ENCODE measurements around the gene RAB38. TPM values are rescaled to one million over a fixed set of nuclear protein-coding genes. Genes with fewer than 3 reads are reported as not detected.

RAB38 gene
- total and polyA plus RNA-seq, 10 of the 15 experiments (the other 5 are each of a cell fraction or from before 2014, with no cell fraction given) = 8.4 to 30.5 (median 11.7) TPM

DNA sequence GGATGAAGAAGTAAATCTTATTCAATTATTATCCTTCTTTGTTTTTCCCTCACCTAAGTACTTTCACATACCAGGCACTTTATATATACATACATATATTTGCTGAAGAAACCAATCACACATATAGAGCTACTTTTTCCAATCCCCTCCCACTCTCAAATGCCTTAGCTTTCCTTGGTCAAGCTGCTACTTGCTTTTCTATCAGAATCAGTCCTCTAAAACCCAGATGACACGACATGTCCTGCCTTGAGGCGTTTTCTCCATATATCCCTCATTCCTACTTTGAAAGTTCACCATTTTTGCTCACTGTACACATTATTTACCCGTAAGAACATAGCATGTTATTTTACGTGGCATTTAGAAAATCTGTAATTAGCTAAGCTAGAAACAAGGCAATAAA is 5.4 kb downstream of the RAB38 start:
- Histone ChIP-seq H3K4me1 (ENCODE audit: control insufficient read depth, insufficient read depth, low read length) (no peaks in the 10 kb centered on the region; the same call in 1 of the 2 replicates), H3K27me3 (replicated peaks in 1 of 2; ENCODE audit: control insufficient read depth in 2 of 2, insufficient read depth in 2 of 2, low read length in 1 of 2) (no peaks in the 10 kb centered on the region), H3K27ac (ENCODE audit: control insufficient read depth, insufficient read depth) (no peak overlapping the region), H4K20me1 (ENCODE audit: control insufficient read depth, insufficient read depth) (no peaks in the 10 kb centered on the region), H3K9ac (ENCODE audit: control insufficient read depth, insufficient read depth, low read length) (no peak overlapping the region), H3K4me2 (ENCODE audit: control insufficient read depth, insufficient read depth) (no peak overlapping the region), H3K4me3 (no peak overlapping the region), H3K9me3 (replicated peaks; ENCODE audit: control insufficient read depth, insufficient read depth, low read length) (no peaks in the 10 kb centered on the region), H3K79me2 (ENCODE audit: control insufficient read depth, insufficient read depth, low read length) (no peaks in the 10 kb centered on the region), H2AFZ (ENCODE audit: control insufficient read depth, low read depth, low read length) (no peak overlapping the region), H3K36me3 (ENCODE audit: control insufficient read depth in 2 of 2, insufficient read depth in 2 of 2, low read length in 1 of 2) (no peaks in the 10 kb centered on the region)
- BruUV-seq (replicated peaks) = no TSS peak
- in situ Hi-C loops (cut with MboI) (no loop called here), intact Hi-C loops (cut with micrococcal nuclease; ENCODE audit: unreplicated experiment) (loop anchor here (5.0 kb wide), 1 partner anchor 53 kb away; no protein-coding TSS in a partner anchor)
- RAD21 ChIA-PET (ENCODE audit: unreplicated experiment) = interaction anchor here (1.3 to 1.4 kb wide), 2 partner anchors 10 to 189 kb away, joined by 3 to 5 read pairs; no protein-coding TSS in a partner anchor
- CTCF ChIA-PET = interaction anchor here (1.2 to 2.9 kb wide), 3 partner anchors 17 to 373 kb away, joined by 3 to 12 read pairs (median 5); no protein-coding TSS in a partner anchor
- FAIRE-seq (no peak), DNase-seq (ENCODE audit: low read depth, low spot score) (no peak), ATAC-seq (no peak)
- POLR2A ChIA-PET = no interaction called here
- WGBS (ENCODE audit: insufficient coverage, insufficient replicate concordance, low lambda C conversion rate, missing lambda C conversion rate) = 57% methylated on average over 4 of the region's 4 CpGs
- SMC1A ChIA-PET (ENCODE audit: uncharacterized antibody, unreplicated experiment) = interaction anchor here (1.1 to 2.2 kb wide), 7 partner anchors 9 to 309 kb away, joined by 3 to 8 read pairs (median 3); no protein-coding TSS in a partner anchor
- TF ChIP-seq, protein P1, sequence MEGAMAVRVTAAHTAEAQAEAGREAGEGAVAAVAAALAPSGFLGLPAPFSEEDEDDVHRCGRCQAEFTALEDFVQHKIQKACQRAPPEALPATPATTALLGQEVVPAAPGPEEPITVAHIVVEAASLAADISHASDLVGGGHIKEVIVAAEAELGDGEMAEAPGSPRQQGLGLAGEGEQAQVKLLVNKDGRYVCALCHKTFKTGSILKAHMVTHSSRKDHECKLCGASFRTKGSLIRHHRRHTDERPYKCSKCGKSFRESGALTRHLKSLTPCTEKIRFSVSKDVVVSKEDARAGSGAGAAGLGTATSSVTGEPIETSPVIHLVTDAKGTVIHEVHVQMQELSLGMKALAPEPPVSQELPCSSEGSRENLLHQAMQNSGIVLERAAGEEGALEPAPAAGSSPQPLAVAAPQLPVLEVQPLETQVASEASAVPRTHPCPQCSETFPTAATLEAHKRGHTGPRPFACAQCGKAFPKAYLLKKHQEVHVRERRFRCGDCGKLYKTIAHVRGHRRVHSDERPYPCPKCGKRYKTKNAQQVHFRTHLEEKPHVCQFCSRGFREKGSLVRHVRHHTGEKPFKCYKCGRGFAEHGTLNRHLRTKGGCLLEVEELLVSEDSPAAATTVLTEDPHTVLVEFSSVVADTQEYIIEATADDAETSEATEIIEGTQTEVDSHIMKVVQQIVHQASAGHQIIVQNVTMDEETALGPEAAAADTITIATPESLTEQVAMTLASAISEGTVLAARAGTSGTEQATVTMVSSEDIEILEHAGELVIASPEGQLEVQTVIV (IDR thresholded peaks at IDR 0.05; ENCODE audit: borderline replicate concordance, partially characterized antibody) = no peak
- TF ChIP-seq, protein P2, sequence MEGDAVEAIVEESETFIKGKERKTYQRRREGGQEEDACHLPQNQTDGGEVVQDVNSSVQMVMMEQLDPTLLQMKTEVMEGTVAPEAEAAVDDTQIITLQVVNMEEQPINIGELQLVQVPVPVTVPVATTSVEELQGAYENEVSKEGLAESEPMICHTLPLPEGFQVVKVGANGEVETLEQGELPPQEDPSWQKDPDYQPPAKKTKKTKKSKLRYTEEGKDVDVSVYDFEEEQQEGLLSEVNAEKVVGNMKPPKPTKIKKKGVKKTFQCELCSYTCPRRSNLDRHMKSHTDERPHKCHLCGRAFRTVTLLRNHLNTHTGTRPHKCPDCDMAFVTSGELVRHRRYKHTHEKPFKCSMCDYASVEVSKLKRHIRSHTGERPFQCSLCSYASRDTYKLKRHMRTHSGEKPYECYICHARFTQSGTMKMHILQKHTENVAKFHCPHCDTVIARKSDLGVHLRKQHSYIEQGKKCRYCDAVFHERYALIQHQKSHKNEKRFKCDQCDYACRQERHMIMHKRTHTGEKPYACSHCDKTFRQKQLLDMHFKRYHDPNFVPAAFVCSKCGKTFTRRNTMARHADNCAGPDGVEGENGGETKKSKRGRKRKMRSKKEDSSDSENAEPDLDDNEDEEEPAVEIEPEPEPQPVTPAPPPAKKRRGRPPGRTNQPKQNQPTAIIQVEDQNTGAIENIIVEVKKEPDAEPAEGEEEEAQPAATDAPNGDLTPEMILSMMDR (IDR thresholded peaks at IDR 0.05 in 2 of 3, conservative IDR thresholded peaks at IDR 0.05 in 1 of 3; ENCODE audit: control insufficient read depth in 2 of 3, extremely low read depth in 1 of 3, insufficient read depth in 1 of 3, low read depth in 3 of 3, low read length in 3 of 3) = no peak
- no peak for TF ChIP-seq GATAD2B (conservative IDR thresholded peaks at IDR 0.05; ENCODE audit: low read depth)
- no peak for TF ChIP-seq SIX5 (IDR thresholded peaks at IDR 0.05; ENCODE audit: low read depth, low read length, severe bottlenecking)
- no peak for TF ChIP-seq NBN (IDR thresholded peaks at IDR 0.05)
- TF ChIP-seq, protein P3, sequence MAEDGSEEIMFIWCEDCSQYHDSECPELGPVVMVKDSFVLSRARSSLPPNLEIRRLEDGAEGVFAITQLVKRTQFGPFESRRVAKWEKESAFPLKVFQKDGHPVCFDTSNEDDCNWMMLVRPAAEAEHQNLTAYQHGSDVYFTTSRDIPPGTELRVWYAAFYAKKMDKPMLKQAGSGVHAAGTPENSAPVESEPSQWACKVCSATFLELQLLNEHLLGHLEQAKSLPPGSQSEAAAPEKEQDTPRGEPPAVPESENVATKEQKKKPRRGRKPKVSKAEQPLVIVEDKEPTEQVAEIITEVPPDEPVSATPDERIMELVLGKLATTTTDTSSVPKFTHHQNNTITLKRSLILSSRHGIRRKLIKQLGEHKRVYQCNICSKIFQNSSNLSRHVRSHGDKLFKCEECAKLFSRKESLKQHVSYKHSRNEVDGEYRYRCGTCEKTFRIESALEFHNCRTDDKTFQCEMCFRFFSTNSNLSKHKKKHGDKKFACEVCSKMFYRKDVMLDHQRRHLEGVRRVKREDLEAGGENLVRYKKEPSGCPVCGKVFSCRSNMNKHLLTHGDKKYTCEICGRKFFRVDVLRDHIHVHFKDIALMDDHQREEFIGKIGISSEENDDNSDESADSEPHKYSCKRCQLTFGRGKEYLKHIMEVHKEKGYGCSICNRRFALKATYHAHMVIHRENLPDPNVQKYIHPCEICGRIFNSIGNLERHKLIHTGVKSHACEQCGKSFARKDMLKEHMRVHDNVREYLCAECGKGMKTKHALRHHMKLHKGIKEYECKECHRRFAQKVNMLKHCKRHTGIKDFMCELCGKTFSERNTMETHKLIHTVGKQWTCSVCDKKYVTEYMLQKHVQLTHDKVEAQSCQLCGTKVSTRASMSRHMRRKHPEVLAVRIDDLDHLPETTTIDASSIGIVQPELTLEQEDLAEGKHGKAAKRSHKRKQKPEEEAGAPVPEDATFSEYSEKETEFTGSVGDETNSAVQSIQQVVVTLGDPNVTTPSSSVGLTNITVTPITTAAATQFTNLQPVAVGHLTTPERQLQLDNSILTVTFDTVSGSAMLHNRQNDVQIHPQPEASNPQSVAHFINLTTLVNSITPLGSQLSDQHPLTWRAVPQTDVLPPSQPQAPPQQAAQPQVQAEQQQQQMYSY (CRISPR knock-in tag; IDR thresholded peaks at IDR 0.05) = no peak
- no peak for TF ChIP-seq RB1 (IDR thresholded peaks at IDR 0.05; ENCODE audit: borderline replicate concordance)
- TF ChIP-seq REST (IDR thresholded peaks at IDR 0.05; ENCODE audit: low read depth, low read length) = no peak
- TF ChIP-seq, protein P4, sequence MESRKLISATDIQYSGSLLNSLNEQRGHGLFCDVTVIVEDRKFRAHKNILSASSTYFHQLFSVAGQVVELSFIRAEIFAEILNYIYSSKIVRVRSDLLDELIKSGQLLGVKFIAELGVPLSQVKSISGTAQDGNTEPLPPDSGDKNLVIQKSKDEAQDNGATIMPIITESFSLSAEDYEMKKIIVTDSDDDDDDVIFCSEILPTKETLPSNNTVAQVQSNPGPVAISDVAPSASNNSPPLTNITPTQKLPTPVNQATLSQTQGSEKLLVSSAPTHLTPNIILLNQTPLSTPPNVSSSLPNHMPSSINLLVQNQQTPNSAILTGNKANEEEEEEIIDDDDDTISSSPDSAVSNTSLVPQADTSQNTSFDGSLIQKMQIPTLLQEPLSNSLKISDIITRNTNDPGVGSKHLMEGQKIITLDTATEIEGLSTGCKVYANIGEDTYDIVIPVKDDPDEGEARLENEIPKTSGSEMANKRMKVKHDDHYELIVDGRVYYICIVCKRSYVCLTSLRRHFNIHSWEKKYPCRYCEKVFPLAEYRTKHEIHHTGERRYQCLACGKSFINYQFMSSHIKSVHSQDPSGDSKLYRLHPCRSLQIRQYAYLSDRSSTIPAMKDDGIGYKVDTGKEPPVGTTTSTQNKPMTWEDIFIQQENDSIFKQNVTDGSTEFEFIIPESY (IDR thresholded peaks at IDR 0.05) = no peak
